ENCODE data around the gene CINP. TPM values are rescaled to one million over a fixed set of nuclear protein-coding genes. Genes with fewer than 3 reads are reported as not detected.

CINP gene
- total and polyA plus RNA-seq, 2 of the 13 experiments (the other 11 are each of a cell fraction or from before 2014, with no cell fraction given), result 32.8 to 42.8 TPM

DNA sequence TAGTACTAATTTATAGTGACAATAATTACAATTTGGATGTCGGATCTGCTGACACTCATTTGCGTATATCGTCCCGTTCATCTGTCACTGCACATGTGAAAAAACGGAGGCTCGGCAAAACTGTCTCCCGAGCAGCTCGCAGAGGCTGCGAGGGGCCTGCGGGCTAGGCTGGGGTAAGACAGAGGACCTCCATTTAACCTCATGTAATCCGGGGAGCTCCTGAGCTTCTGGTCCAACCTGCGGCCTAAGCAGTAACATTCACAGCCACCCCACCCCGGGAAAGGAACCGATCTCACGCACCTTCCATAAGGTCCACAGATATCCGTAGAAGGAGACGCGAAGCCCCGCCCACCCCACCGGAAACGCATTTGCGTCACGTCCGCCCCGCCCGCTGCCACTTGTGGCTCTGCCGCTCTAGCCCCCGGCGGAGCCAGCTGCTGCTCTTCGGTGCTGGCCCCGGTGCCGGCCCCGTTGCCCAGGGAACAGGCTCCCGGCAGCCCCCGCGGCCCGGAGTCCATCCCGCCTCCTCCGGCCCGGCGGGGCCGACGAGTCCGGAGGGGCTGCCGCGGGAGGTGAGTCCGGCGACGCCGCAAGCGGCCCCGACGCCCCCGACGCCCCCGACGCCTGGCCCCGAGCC is at the start of gene CINP, which contains the start of gene TECPR2 (continued):
- TF ChIP-seq, protein P1, sequence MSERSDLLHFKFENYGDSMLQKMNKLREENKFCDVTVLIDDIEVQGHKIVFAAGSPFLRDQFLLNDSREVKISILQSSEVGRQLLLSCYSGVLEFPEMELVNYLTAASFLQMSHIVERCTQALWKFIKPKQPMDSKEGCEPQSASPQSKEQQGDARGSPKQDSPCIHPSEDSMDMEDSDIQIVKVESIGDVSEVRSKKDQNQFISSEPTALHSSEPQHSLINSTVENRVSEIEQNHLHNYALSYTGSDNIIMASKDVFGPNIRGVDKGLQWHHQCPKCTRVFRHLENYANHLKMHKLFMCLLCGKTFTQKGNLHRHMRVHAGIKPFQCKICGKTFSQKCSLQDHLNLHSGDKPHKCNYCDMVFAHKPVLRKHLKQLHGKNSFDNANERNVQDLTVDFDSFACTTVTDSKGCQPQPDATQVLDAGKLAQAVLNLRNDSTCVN (CRISPR knock-in tag; IDR thresholded peaks at IDR 0.05; ENCODE audit: borderline replicate concordance), result no peak
- TF ChIP-seq ZNF850 (CRISPR knock-in tag; conservative IDR thresholded peaks at IDR 0.05), result no peak
- no peak for TF ChIP-seq ZNF30 (CRISPR knock-in tag; IDR thresholded peaks at IDR 0.05)
- no peak for TF ChIP-seq RXRA (CRISPR knock-in tag; IDR thresholded peaks at IDR 0.05)
- peak; percentile 88 for TF ChIP-seq THAP11 (CRISPR knock-in tag; IDR thresholded peaks at IDR 0.05)
- no peak for TF ChIP-seq ZNF891 (CRISPR knock-in tag; IDR thresholded peaks at IDR 0.05)
- TF ChIP-seq ZNF747 (CRISPR knock-in tag; IDR thresholded peaks at IDR 0.05; ENCODE audit: borderline replicate concordance), result no peak; the same call in 1 of the 2 replicates
- TF ChIP-seq ZNF768 (CRISPR knock-in tag; IDR thresholded peaks at IDR 0.05), result no peak
- no peak for TF ChIP-seq ISX (CRISPR knock-in tag; conservative IDR thresholded peaks at IDR 0.05)
- TF ChIP-seq ZNF24 (IDR thresholded peaks at IDR 0.05), result no peak
- TF ChIP-seq, protein P2, sequence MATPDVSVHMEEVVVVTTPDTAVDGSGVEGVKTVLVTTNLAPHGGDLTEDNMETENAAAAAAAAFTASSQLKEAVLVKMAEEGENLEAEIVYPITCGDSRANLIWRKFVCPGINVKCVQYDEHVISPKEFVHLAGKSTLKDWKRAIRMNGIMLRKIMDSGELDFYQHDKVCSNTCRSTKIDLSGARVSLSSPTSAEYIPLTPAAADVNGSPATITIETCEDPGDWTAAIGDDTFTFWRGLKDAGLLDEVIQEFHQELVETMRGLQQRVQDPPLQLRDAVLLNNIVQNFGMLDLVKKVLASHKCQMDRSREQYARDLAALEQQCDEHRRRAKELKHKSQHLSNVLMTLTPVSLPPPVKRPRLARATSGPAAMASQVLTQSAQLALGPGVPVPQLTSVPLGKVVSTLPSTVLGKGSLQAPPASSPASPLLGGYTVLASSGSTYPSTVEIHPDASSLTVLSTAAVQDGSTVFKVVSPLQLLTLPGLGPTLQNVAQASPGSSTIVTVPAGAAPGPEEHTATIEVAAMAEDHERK (CRISPR knock-in tag; IDR thresholded peaks at IDR 0.05; ENCODE audit: low read depth), result no peak
- 0 out of 2 replicates have a peak, but pooled peaks have one; percentile 34 for TF ChIP-seq DNMT3B (CRISPR knock-in tag; conservative IDR thresholded peaks at IDR 0.05)
- TF ChIP-seq, protein P3, sequence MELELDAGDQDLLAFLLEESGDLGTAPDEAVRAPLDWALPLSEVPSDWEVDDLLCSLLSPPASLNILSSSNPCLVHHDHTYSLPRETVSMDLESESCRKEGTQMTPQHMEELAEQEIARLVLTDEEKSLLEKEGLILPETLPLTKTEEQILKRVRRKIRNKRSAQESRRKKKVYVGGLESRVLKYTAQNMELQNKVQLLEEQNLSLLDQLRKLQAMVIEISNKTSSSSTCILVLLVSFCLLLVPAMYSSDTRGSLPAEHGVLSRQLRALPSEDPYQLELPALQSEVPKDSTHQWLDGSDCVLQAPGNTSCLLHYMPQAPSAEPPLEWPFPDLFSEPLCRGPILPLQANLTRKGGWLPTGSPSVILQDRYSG (CRISPR knock-in tag; IDR thresholded peaks at IDR 0.05), result no peak
- TF ChIP-seq KAT2B (IDR thresholded peaks at IDR 0.05; ENCODE audit: borderline replicate concordance, low read depth, low read length), result no peak
- no peak for TF ChIP-seq ARID2 (CRISPR knock-in tag; IDR thresholded peaks at IDR 0.05; ENCODE audit: borderline replicate concordance)
- TF ChIP-seq PHF8 (CRISPR knock-in tag; IDR thresholded peaks at IDR 0.05), result peak; percentile 81
- no peak for TF ChIP-seq ZNF3 (CRISPR knock-in tag; IDR thresholded peaks at IDR 0.05)
- TF ChIP-seq ZNF572 (CRISPR knock-in tag; IDR thresholded peaks at IDR 0.05), result no peak
- TF ChIP-seq, protein P4, sequence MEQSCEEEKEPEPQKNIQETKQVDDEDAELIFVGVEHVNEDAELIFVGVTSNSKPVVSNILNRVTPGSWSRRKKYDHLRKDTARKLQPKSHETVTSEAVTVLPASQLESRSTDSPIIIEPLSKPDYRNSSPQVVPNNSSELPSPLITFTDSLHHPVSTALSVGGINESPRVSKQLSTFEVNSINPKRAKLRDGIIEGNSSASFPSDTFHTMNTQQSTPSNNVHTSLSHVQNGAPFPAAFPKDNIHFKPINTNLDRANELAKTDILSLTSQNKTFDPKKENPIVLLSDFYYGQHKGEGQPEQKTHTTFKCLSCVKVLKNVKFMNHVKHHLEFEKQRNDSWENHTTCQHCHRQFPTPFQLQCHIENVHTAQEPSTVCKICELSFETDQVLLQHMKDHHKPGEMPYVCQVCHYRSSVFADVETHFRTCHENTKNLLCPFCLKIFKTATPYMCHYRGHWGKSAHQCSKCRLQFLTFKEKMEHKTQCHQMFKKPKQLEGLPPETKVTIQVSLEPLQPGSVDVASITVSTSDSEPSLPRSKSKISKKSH (CRISPR knock-in tag; IDR thresholded peaks at IDR 0.05; ENCODE audit: borderline replicate concordance), result no peak; the same call in 1 of the 2 replicates
- no peak for TF ChIP-seq SMARCC2 (IDR thresholded peaks at IDR 0.05)
- no peak for TF ChIP-seq THYN1 (CRISPR knock-in tag; IDR thresholded peaks at IDR 0.05; ENCODE audit: borderline replicate concordance, low read depth)
- TF ChIP-seq, protein P5, sequence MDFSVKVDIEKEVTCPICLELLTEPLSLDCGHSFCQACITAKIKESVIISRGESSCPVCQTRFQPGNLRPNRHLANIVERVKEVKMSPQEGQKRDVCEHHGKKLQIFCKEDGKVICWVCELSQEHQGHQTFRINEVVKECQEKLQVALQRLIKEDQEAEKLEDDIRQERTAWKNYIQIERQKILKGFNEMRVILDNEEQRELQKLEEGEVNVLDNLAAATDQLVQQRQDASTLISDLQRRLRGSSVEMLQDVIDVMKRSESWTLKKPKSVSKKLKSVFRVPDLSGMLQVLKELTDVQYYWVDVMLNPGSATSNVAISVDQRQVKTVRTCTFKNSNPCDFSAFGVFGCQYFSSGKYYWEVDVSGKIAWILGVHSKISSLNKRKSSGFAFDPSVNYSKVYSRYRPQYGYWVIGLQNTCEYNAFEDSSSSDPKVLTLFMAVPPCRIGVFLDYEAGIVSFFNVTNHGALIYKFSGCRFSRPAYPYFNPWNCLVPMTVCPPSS (IDR thresholded peaks at IDR 0.05), result no peak
- TF ChIP-seq RNF2 (conservative IDR thresholded peaks at IDR 0.05; ENCODE audit: low read depth), result no peak
- TF ChIP-seq, protein P6, sequence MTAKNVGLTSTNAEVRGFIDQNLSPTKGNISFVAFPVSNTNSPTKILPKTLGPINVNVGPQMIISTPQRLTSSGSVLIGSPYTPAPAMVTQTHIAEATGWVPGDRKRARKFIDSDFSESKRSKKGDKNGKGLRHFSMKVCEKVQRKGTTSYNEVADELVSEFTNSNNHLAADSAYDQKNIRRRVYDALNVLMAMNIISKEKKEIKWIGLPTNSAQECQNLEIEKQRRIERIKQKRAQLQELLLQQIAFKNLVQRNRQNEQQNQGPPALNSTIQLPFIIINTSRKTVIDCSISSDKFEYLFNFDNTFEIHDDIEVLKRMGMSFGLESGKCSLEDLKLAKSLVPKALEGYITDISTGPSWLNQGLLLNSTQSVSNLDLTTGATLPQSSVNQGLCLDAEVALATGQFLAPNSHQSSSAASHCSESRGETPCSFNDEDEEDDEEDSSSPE (CRISPR knock-in tag; IDR thresholded peaks at IDR 0.05), result 0 out of 2 replicates have a peak, but pooled peaks have one; percentile 35
